GM21528 (cell line): ENCODE data around the gene LRRC3C.
A peak's percentile ranks its signal among the peaks of the same experiment; 100 is the strongest.

ENCODE experiments used
- ATAC-seq: cut with Tn5 transposase; IDR thresholded peaks from one replicate; pipeline ENCODE4 v1.9.1; 2021; ENCODE audit warnings: mild to moderate bottlenecking, moderate library complexity; ENCODE audit not compliant: unreplicated experiment, low FRiP score

Gene LRRC3C

GRCh38 chr17:39973496-39973895, 46.0 kb downstream of the LRRC3C start:
- ATAC-seq = no peak

- ATAC-seq = no peak
Measured at GRCh38 chr17:39974433-39974832, 46.9 kb downstream of the LRRC3C start.

- ATAC-seq = no peak
Measured at GRCh38 chr17:39975801-39976200, 48.3 kb downstream of the LRRC3C start.

GRCh38 chr17:39979016-39979670, 51.6 kb downstream of the LRRC3C start:
- no peak for ATAC-seq

- ATAC-seq = peak; percentile 22
Measured at GRCh38 chr17:39979893-39980350, 52.4 kb downstream of the LRRC3C start.

GRCh38 chr17:39980351-39981206, 53.0 kb downstream of the LRRC3C start, which contains the start of gene PSMD3:
TSS of gene PSMD3 (plus strand) at chr17:39980807. CDS start at chr17:39980971, 164 bp downstream.
- peak; percentile 86 for ATAC-seq

- no peak for ATAC-seq
Measured at GRCh38 chr17:39981207-39981741, 53.7 kb downstream of the LRRC3C start.

- ATAC-seq = no peak
Measured at GRCh38 chr17:39981766-39982375, 54.3 kb downstream of the LRRC3C start.

GRCh38 chr17:39988206-39988810, 60.8 kb downstream of the LRRC3C start:
- ATAC-seq = no peak

GRCh38 chr17:39994448-39994847, 66.9 kb downstream of the LRRC3C start:
- ATAC-seq = no peak
